ENCODE measurements around the gene SEC14L5.

- TF ChIP-seq CTCF (IDR thresholded peaks at IDR 0.05) = no peak
- TF ChIP-seq POLR2A (IDR thresholded peaks at IDR 0.05) = no peak
- TF ChIP-seq POLR2AphosphoS5 (IDR thresholded peaks at IDR 0.05) = no peak
Measured at GRCh38 chr16:5045499-5046115, 87.5 kb downstream of the SEC14L5 start.

Measured in suprapubic skin (tissue), 4 donors.